ENCODE data around the gene MAST2. TPM values are rescaled to one million over a fixed set of nuclear protein-coding genes. Genes with fewer than 3 reads are reported as not detected.

Gene MAST2
- total RNA-seq, 4 donors from 2014 or later = 44.9 to 78.3 (median 68.5) TPM

DNA sequence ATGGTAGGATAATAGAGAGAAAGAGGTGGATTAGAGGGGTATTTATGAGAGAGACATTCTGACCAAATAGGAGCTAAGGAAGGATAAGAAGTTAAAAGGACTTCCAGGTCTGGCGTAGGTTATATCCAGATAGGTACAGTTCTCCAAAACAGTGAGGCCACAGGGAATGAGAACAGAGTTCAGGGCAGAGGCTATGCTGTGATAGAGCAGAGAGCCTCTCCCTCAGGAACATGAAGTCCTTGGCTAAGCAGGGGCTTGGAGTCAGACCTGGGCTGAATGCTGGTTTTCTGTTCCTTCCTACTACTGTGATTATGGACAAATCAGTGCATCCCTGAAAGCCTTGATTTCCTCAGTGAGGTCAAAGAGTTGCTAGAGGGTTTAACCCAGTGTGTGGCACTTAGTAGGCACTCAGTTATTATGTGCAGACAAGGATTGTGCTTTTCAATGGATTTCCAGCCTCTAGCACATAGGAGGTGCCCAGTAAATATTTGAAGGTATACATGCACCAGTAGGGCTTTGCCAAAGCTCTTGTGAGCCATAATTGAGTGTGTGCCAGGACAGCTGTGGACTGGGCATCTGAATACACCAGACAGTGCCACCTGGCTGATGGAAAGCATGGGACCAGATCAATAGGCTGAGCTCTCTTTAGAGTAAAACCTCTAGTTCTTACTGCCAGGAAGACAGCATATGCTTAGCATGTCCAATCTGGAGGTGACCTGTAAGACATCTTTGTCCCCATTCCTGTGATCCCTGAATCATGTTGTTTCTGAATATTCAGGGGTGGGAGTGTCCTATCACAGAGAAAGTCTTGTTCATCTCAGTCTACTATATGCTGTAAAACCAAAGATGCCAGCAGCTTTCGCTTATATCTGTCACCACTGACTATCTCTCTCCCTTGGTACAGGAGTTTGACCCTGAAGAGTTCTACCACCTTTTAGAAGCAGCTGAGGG lies 217.9 kb downstream of the MAST2 start:
- peaks cover 0 to 35% (median under 1%) of the 10 kb centered on the region in 4 donors for H3K4me1 ChIP-seq
- 94% methylated on average over 2 of the region's 2 CpGs for WGBS
- H3K27ac ChIP-seq (replicated peaks in 1 of 4) = no peak overlapping the region
- no peak overlapping the region for H3K4me3 ChIP-seq
- no peaks in the 10 kb centered on the region for H3K9me3 ChIP-seq
- intact Hi-C loops (cut with DNase I) = no loop called here
- H3K27me3 ChIP-seq = no peaks in the 10 kb centered on the region
- TF ChIP-seq EP300 (IDR thresholded peaks at IDR 0.05) = no peak
- TF ChIP-seq, protein P1, sequence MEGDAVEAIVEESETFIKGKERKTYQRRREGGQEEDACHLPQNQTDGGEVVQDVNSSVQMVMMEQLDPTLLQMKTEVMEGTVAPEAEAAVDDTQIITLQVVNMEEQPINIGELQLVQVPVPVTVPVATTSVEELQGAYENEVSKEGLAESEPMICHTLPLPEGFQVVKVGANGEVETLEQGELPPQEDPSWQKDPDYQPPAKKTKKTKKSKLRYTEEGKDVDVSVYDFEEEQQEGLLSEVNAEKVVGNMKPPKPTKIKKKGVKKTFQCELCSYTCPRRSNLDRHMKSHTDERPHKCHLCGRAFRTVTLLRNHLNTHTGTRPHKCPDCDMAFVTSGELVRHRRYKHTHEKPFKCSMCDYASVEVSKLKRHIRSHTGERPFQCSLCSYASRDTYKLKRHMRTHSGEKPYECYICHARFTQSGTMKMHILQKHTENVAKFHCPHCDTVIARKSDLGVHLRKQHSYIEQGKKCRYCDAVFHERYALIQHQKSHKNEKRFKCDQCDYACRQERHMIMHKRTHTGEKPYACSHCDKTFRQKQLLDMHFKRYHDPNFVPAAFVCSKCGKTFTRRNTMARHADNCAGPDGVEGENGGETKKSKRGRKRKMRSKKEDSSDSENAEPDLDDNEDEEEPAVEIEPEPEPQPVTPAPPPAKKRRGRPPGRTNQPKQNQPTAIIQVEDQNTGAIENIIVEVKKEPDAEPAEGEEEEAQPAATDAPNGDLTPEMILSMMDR (IDR thresholded peaks at IDR 0.05) = peak in 2 of 3 experiments; percentile 3 to 6
- peaks cover 23 to 40% (median 30%) of the 10 kb centered on the region in 4 donors for H3K36me3 ChIP-seq
- no peak for DNase-seq (ENCODE audit: extremely low spot score)

DNA sequence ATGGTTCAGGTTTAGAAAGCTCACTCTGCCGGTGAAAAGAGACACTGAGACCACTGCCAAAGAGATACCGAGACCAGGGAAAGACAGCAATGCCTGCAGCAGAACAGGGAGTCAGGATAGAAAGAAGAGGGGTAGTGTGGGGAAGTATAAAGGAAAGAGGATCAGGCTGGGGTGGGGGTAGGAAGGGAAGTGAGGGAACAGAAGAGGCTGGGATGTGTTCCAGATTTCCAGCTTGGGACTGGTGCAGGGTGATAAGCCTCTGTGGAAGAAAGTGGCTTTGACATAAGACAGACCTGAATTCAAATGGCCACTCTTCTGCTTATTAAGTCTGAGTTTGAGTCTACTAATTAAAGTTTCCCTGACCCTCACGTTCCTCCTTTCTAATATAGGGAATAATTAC lies 223.1 kb downstream of the MAST2 start:
- TF ChIP-seq POLR2A (IDR thresholded peaks at IDR 0.05; ENCODE audit: low read depth) (no peak), EP300 (IDR thresholded peaks at IDR 0.05) (no peak), POLR2AphosphoS5 (IDR thresholded peaks at IDR 0.05) (no peak)
- TF ChIP-seq, protein P1 (IDR thresholded peaks at IDR 0.05) = no peak
- intact Hi-C loops (cut with DNase I) = no loop called here
- Histone ChIP-seq H3K4me3 (no peak overlapping the region), H3K36me3 (peaks cover 43 to 80% (median 65%) of the 10 kb centered on the region in 4 donors), H3K9me3 (no peaks in the 10 kb centered on the region), H3K27ac (replicated peaks in 1 of 4) (no peak overlapping the region), H3K4me1 (peaks cover 0 to 25% (median 6%) of the 10 kb centered on the region in 4 donors), H3K27me3 (no peaks in the 10 kb centered on the region)
- 74% methylated on average over 3 of the region's 3 CpGs for WGBS
- no peak for DNase-seq (ENCODE audit: extremely low spot score)

DNA sequence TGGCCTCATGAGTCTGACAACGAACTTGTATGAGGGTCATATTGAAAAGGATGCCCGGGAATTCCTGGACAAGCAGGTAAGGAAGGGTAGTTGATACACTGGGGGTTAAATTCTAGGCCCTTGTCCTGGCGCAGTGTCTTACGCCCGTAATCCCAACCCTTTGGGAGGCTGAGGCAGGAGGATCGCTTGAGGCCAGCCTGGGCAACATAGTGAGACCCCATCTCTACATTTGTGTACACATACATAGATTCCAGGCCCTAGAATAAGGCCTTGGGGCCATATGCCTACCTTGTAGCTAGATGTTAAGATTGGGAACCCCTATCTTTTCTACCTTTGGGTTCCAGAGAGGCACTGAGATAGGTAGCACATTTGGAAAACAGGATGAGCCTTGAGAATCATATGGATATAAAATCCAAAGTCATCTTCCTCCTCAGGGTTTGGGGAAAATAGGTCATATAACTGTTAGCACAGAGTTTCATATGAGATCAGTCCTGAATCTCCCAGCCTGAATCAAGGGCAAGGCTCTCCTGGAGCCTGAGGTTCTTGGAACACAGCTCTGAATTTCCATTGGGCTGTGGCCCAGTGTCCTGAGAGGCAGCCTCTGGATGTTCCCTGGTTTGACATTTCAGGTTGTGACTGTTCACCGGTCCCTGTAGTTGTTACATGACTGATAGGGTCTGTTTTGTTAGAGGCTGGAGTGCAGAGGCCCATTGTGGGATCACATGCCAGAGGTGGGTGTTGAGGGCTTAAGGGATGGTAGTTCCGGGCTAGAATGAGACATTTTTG lies 224.6 kb downstream of the MAST2 start:
- Histone ChIP-seq H3K9me3 (no peaks in the 10 kb centered on the region), H3K36me3 (peaks cover 33 to 80% (median 64%) of the 10 kb centered on the region in 4 donors), H3K4me1 (peaks cover 0 to 25% (median 6%) of the 10 kb centered on the region in 4 donors), H3K27ac (replicated peaks in 1 of 4) (no peak overlapping the region), H3K27me3 (no peaks in the 10 kb centered on the region), H3K4me3 (no peak overlapping the region)
- intact Hi-C loops (cut with DNase I) = no loop called here
- 98% methylated on average over 6 of the region's 8 CpGs for WGBS
- DNase-seq (ENCODE audit: extremely low spot score) = no peak
- TF ChIP-seq EP300 (IDR thresholded peaks at IDR 0.05) (no peak), POLR2AphosphoS5 (IDR thresholded peaks at IDR 0.05) (no peak), POLR2A (IDR thresholded peaks at IDR 0.05; ENCODE audit: low read depth) (no peak)
- TF ChIP-seq, protein P1 (IDR thresholded peaks at IDR 0.05) = no peak

DNA sequence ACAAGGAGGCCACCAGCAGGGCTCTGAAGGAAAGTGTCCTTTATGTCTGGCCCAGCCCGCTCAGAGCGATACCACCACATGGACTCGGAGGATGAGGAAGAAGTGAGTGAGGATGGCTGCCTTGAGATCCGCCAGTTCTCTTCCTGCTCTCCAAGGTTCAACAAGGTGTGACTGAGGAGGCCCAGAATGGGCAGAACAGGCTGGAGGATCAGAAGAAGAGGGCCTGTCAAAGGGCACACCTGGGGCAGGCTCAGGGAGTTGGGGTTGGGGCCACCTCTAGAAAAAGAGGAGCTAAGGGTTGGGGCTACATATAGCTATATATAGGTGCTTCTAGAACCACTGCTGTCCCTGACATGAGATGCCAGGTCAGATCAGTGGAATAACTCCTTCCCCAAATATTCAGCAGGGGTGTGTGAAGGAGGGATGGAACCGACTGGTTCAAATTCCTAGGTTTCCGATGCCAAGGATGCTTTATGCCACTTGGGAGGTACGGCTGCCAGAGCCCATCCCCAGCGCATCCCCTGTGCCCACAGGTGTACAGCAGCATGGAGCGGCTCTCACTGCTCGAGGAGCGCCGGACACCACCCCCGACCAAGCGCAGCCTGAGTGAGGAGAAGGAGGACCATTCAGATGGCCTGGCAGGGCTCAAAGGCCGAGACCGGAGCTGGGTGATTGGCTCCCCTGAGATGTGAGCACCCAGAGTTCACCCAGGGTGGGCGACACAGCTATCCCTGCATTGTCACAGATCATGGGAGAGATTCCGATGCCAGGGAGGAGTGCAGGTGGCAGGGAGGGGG lies 226.9 kb downstream of the MAST2 start:
- WGBS = 90% methylated on average over 15 of the region's 18 CpGs
- Histone ChIP-seq H3K9me3 (no peaks in the 10 kb centered on the region), H3K27me3 (no peaks in the 10 kb centered on the region), H3K4me1 (peaks cover 0 to 25% (median 8%) of the 10 kb centered on the region in 4 donors), H3K4me3 (no peak overlapping the region), H3K27ac (replicated peaks in 1 of 4) (no peak overlapping the region), H3K36me3 (peaks cover 20 to 84% (median 66%) of the 10 kb centered on the region in 4 donors)
- intact Hi-C loops (cut with DNase I) = no loop called here
- DNase-seq (ENCODE audit: extremely low spot score) = no peak
- TF ChIP-seq POLR2AphosphoS5 (IDR thresholded peaks at IDR 0.05) = no peak
- TF ChIP-seq POLR2A (IDR thresholded peaks at IDR 0.05; ENCODE audit: low read depth) = no peak
- TF ChIP-seq, protein P1 (IDR thresholded peaks at IDR 0.05) = no peak
- TF ChIP-seq EP300 (IDR thresholded peaks at IDR 0.05) = no peak

Measured in esophagus muscularis mucosa (tissue), 4 donors.